Epithelial cell of esophagus (primary cell): Measurements from ENCODE around the gene GAP43.

Source experiments
- DNase-seq: peaks from one replicate; pipeline ENCODE4 v3.0.0; 2010; ENCODE audit warnings: low read depth
- H3K4me3 ChIP-seq: 2 replicates; pipeline ENCODE4 v1.5.1; 2011; ENCODE audit warnings: mild to moderate bottlenecking, low read length, control low read depth
- TF ChIP-seq, protein P1 (sequence below): IDR thresholded peaks from 2 replicates; pipeline ENCODE4 v1.5.1; 2011; ENCODE audit warnings: low read depth, mild to moderate bottlenecking, low read length, control low read depth, inconsistent platforms; ENCODE audit not compliant: insufficient read depth; ENCODE audit errors: missing control alignments

Gene GAP43

GRCh38 chr3:115683305-115683704 lies 60.0 kb downstream of the GAP43 start:
- TF ChIP-seq, protein P1, sequence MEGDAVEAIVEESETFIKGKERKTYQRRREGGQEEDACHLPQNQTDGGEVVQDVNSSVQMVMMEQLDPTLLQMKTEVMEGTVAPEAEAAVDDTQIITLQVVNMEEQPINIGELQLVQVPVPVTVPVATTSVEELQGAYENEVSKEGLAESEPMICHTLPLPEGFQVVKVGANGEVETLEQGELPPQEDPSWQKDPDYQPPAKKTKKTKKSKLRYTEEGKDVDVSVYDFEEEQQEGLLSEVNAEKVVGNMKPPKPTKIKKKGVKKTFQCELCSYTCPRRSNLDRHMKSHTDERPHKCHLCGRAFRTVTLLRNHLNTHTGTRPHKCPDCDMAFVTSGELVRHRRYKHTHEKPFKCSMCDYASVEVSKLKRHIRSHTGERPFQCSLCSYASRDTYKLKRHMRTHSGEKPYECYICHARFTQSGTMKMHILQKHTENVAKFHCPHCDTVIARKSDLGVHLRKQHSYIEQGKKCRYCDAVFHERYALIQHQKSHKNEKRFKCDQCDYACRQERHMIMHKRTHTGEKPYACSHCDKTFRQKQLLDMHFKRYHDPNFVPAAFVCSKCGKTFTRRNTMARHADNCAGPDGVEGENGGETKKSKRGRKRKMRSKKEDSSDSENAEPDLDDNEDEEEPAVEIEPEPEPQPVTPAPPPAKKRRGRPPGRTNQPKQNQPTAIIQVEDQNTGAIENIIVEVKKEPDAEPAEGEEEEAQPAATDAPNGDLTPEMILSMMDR, result no peak
- DNase-seq, result no peak
- no peak overlapping the region for H3K4me3 ChIP-seq

DNA sequence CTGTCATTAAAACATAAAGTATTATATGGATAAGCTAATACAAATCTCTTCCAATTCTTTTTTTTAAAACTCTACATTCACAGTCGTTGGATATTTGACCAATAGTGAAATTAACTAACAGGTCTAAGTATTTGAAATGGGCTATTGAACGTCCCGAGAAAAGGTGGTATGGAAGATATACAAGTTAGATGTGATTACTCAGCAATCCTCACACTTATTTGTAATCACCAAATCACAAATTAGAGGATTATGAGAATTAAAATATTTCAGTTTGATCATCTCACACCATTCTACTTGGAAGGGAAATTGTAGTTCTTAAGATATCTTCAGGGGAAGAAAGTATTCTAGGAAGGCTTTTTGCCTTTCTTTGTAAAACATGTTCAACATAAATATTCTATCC lies 60.5 kb downstream of the GAP43 start:
- DNase-seq, result no peak
- no peak overlapping the region for H3K4me3 ChIP-seq
- TF ChIP-seq, protein P1, result no peak

GRCh38 chr3:115685097-115685496 lies 61.8 kb downstream of the GAP43 start:
- no peak for DNase-seq
- TF ChIP-seq, protein P1, result no peak
- no peak overlapping the region for H3K4me3 ChIP-seq

DNA sequence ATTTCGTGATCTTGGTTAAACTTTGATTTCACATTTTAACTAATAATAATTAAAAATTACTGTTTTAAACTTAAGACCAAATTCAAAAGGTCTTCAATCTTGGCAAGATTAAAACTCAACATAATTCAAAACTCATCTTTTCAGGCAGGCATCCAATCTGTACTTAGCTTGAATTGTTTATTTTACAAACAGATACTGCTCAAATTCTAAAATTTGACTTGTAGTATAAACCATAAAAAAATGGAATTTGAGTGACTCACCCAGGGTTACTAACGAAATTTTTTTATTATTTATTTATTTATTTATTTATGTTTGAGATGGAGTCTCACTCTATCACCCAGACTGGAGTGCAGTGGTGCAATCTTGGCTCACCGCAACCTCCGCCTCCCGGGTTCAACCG lies 64.4 kb downstream of the GAP43 start:
- H3K4me3 ChIP-seq, result no peak overlapping the region
- TF ChIP-seq, protein P1, result no peak
- no peak for DNase-seq

DNA sequence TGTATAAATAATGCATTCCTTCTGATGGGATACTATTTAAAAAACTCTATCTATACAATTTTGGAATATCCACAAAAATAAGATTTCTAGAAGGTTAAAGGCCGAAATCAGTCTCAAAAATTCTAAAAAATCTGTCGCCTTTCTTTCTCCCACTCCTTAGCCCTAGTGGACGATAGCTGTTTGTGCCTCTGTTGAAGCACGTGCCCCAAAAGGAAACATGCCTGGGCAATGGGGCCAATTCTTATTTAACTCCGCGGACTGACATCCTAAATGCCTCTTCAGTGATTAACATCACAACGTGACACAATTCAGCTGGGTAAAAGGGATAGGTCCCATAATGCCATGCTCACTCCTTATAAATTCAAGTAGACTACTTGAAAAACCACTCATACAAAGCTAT lies 65.1 kb downstream of the GAP43 start:
- TF ChIP-seq, protein P1, result no peak
- DNase-seq, result no peak
- H3K4me3 ChIP-seq, result no peak overlapping the region

DNA sequence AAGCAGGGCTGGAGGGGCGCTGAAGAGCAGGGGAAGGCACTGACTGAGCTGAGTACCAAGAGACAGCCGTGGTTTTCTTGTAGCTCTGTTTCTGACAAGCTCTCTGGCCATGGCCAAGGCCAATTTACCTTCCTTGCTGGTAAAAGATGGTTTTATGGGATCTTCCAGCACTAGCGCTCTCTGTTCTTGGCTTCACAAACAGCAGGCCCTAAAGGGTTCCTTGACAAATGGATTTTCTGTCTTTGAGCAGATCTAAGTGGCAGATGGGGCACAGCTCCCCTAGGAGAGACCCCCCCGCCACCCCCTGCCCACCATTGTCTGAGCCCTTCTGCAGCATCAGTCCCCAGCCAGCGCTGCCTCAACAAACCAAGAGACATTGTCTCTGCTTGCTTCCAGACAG lies 66.6 kb downstream of the GAP43 start:
- no peak for DNase-seq

GRCh38 chr3:115691964-115692363 lies 68.7 kb downstream of the GAP43 start:
- TF ChIP-seq, protein P1, result no peak
- DNase-seq, result no peak
- H3K4me3 ChIP-seq, result no peak overlapping the region

More for the DNA sequence above, 66.6 kb downstream of the GAP43 start:
- no peak overlapping the region for H3K4me3 ChIP-seq
- TF ChIP-seq, protein P1, result no peak
